Glomerular endothelial cell (primary cell): ENCODE data around the gene SORCS2. TPM values are rescaled to one million over a fixed set of nuclear protein-coding genes. Genes with fewer than 3 reads are reported as not detected.

ENCODE experiments used
- DNase-seq: peaks from one replicate; pipeline ENCODE4 v3.0.0-alpha.2; 2011; ENCODE audit warnings: low read depth, low spot score; ENCODE audit errors: extremely low read depth
- total RNA-seq: library from RNA; depleted of rRNA; stranded (reverse); fragments of >200 nt; gene quantifications from 2 replicates; pipeline ENCODE4 v1.2.3, GENCODE V29; 2015

Gene SORCS2
- total RNA-seq, 1 donor from 2014 or later, result 0.64 TPM

DNA sequence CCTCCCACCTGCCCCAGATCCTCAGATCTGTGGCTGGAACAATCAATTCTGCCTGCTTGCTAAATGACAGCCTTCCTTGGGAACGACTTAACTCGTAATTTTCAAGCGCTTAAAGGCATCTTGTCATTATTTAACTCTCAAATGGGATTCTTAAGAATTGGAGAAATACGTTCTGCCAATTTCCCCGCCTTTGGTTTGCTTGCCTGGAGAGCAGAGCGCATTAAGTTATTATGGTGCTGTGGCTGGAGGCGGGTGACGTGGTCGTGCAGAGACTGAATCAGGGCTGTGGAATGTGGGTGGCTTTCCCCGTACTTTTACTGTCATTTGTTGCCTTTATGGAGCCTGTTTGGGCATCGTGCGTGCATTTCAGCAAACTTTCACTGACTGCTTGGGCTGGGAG, 321.3 kb downstream of the SORCS2 start:
- DNase-seq, result no peak

DNA sequence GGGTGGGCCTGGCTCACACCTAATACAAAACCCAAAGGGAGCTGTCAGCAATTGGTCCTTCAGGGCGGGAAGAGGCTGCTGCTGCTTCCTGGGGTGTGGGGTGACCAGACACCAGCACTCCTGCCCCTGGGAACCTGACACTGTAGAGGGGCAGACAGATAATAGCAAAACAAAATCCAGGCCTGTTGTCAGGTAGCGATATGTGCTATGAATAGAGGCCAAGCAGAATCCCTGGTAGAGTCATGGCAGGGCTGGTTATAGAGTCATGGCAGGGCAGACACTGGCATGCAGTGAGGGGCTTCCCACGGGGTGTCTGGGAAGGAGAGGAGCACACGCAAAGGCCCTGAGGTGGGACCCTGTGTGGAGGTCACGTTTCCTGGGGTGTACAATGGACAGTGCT, 321.9 kb downstream of the SORCS2 start:
- DNase-seq, result no peak

DNA sequence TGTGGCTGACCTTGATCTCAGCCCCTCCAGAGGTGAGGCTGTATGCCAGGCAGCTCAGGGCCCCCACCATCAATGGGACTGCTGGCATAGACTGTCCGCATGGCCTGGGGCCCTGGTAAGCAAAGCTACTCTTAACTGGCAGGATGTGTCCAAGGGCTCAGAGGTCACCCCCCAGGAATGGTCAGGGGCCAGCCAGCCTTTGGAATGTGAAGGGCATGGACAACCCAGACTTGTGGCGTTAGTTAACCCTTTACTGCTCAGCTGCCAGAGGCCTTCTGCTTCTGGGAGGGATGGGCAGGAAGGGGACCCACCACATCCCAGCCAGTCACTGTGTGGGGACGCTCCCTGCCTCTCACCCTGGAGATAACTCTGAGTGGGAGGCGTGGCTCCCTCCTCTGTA, 322.5 kb downstream of the SORCS2 start:
- DNase-seq, result no peak

DNA sequence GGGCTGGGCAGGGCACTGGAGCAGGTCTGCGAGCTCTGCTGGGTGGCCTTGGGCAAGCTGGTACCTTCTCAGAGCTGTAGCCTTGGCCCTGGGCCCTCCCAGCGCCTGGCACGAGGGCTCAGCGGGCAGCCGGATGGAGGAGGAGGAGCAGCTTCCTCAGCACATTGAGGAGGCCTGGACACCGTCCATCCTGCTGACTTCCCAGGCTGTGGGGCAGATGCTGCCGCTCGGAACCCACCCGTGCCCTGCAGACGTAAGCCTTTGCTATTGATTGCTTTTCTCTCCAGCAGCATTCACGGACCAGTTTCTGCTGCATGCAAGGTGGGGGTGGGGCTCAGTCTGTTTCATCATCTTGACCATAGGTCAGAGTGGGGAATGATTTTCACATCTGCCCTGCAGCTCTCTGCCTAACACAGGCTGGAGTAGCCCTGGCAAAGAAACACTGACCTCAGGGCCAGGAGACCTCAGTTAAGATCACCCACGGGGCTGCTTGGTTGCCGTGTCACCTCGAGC, 323.1 kb downstream of the SORCS2 start:
- DNase-seq, result no peak

DNA sequence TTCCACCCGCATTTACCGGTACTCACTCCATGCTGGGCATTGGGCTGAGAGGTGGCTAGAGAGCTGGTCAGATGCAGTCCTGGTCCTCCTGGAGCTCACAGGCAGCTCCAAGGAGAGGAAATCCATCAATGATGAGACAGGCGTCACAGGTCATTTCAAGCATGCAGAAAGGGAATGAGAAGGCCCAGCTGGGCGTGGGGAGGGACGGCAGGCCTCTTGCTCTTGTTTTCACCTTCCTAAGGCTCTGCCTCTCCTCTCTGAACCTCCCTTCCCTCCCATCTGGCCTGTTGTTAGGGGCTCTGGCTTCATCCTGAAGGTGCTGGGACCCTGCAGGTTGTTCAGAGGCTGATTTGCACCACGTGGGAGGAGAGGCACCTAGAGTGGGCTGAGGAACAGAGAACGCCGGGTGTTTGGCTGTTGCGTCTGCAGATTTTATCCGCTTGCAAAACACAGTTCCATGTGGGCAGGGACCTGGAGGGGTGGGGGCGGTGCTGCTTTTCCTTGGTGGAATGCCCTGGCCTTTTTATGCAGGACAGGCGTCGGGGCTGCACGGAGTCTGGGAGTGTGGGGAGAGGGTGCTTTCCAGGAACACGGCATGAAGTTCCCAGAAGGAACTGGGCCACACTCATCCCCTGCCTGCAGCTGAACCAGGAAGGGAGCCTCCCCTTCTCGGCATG, 323.9 kb downstream of the SORCS2 start:
- no peak for DNase-seq

DNA sequence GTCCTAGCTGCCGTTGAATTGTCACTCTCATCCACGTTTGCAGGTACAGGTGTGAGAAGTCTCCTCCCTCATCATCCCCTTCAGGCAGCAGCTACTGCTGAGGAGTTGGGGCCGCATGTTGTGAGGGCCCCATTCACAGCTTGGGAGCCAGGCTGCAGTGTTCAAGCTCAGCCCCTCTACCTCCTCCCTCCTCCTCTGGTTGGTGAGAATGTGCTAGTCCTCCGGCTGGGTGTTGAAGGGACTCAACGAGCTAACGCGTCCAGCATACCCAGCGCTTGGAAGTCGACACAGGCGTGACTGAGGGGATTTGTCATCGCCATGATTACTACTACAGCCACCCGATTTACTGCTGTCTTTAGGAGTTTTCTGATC, 324.4 kb downstream of the SORCS2 start:
- DNase-seq, result no peak

DNA sequence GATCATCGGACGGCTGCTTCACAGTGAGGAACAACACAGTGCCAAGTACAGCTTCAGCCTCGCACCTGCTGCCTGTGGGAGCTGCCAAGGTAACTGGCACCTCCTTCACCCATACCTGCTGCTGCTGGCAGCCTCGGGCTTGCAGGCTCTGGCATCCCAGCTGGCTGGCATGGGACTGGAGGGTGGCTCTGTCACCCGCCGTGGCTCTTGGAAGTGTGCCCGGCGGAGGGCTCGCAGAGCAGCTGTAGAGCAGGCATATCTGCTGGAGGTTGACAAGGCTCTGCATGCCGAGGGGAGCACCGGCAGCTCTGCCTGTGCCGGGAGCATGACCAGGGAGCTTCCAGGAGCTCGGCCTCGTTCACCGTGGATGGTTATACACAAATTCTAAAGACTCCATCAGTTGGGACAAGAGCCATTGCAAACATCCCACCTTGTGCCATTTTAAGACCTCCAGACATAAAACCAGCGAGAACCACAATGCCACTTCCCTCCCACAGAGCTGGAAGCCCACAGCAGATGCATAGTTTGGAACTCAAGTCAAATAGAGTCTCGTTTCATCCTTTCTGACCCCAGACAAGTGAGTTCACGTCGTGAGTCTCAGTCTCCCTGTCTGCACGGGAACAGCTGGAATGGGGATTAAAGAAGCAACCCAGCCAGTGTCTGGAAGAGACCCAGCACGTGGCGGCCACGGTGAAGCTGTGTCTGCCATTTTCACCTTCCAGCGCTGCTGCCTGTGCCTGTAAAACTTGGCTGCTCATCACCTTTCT, 326.7 kb downstream of the SORCS2 start:
- DNase-seq, result no peak

DNA sequence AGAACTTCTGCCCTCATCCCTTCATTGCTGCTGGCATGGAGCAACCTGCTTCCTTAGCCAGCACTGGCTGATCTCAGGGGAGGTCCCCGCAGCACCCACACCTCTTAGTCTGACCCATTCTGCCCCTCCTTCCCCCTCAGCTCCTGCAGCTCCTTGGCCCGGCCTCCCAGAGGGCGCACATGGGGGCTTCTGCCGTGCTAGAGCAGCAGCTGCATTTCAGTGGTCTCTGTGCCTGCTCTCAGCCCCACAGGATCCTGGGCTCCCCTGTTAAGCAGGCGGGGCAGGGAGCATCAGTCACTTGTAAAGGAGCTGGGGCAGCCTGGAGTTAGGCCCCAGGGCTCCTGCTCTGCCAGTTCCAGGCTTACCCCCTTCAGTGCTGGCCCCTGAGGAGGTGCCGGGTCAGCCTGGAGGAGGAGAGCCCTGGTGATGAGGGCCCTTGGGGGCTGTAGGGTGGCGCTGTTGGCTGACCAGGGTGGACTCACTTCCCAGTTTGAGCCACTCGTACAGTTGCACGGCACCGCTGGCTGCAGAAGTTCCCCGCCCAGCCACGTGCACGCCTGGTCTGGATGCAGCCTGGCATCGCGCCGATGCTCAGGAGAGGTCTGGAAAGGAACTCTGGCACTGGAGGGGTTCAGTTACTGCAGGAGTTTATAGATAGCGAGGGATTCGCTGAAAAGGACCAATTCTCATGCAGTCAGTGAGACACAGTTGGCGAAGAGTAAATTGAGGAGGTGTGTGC, 327.5 kb downstream of the SORCS2 start:
- no peak for DNase-seq

DNA sequence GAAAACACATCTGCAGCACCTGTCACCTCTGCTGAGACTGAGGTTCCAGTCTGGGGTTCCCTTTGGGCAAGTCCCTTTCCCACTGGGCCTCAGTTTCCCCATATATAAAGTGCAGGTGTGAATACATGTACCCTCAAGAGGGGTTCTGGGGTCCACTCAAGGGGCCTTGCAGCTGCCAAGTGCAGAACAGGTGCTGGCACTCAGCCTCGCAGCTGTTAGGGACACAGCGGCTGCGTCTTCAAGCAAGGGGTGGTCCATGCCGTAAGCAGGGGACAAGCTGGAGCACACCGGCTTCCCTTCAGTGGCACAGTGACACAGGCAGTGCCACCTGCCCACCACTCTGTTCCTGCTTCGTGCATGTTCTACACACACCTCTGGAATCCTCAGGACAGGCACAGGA, 329.3 kb downstream of the SORCS2 start:
- no peak for DNase-seq

DNA sequence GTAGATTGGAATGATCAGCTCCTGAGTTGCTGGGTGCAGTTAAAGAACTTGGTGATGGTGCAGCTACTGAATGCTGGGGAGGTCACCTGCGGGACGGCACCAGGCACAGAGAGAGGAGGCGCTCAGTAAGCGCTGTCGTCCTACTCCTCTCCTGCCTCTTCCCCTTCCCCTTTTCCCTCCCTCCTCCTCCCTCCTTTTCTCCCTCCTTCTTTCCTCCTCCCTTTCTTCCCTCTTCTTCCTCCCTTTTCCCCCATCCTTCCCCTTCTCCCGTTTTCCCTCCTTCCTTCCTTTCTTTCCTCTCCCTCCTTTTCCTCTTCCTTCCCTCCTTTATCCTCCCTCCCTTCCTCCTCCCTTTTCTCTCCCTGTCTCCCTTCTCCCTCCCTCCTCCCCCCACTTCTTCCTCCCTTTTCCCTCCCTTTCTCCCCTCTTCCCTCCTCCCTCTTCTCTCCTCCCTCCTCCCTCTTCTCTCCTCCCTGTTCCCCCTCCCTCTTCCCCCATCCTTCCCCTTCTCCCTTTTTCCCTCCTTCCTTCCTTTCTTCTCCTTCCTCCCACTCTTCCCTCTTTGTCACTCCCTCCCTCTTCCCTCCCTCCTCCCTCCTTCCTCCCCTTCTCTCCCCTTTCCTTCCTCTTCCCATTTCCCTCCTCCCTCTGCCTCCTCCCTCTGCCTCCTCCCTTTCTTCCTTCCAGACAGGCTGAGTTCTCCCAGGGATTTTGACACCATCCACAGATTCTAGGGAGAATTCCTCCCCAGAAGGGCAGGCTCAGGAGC, 330.3 kb downstream of the SORCS2 start:
- no peak for DNase-seq

DNA sequence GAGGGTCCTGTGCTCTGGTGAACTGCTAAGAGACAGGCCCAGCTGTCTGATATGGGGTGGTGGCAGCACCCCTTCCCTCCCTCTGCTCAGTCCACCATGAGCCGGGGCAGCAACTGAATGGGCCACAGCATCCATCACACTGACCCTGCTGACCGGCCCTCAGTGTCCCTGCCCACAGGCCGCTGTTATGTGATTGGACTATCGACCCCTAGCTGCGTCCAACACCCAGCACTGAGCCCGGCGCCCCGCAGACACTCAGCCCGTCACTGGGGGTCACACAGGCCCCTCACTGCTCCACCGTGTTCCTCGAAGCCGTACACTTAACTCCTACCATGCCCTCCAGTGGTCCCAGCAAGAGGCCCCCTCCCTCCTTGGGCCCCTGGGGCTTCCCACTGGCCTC, 331.2 kb downstream of the SORCS2 start:
- no peak for DNase-seq

DNA sequence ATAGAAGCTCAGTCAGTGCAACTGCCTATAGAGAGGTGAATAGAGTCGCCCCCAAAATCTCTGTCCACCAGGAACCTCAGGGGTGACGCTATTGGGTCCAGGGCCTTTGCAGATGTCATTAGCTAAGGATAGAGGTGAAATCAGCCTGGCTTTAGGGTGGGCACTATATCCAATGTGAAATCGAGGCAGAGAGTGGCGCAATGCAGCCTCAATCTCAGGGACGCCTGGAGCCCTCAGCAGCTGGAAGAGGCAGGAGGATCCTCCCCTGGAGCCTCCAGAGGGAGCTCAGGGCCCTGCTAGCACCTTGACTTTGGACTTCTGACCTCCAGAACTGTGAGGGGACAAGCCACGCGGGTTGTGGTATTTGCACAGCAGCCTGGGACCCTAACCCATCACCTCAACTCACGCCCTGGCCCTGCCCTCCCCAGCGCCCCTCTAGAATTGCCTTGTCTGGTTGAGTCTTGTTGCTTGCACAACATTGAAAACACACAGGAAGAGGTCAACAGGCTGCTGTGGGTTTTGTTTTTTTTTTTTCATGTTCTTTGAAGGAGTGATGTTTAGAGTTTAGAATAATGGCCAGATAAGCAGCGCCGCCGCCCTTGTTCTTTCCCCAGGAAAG, 331.8 kb downstream of the SORCS2 start:
- no peak for DNase-seq

DNA sequence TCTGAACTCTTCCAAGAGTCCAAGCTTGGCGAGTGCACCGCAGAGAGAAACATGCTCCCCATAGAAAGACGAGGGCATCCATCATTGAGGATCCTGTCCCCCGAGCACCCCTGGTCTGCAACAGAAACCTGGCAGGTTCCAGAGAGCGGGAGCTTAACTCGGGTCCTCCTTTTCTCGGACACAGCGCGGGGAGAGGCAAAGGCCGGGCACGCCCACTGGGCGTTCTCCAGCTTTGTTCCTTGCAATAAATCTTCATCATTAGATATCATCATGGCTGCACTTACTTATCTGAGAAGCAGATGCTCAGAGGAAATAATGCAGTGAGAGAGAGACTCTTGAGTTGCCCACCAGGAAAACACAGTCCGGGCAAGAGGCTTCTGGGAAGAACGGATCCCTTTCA, 332.5 kb downstream of the SORCS2 start:
- no peak for DNase-seq

DNA sequence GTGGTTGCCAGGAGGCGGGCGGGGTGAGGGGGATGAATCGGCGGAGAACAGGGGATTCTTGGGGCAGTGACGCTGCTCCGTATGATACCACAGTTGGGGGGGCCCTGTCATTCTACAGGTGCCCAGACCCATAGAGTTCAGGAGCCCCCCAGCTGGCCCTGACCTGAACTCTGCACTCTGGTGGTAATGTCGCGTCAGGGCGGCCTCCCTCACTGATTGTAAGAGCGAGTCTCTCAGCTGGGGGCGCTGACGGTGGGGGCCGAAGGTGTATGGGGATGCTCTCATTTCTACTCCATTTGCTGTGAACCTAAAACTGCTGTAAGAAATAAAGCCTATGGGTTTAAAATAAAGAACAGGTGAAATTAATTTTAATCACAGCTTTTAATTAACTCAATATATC, 334.2 kb downstream of the SORCS2 start:
- DNase-seq, result no peak

DNA sequence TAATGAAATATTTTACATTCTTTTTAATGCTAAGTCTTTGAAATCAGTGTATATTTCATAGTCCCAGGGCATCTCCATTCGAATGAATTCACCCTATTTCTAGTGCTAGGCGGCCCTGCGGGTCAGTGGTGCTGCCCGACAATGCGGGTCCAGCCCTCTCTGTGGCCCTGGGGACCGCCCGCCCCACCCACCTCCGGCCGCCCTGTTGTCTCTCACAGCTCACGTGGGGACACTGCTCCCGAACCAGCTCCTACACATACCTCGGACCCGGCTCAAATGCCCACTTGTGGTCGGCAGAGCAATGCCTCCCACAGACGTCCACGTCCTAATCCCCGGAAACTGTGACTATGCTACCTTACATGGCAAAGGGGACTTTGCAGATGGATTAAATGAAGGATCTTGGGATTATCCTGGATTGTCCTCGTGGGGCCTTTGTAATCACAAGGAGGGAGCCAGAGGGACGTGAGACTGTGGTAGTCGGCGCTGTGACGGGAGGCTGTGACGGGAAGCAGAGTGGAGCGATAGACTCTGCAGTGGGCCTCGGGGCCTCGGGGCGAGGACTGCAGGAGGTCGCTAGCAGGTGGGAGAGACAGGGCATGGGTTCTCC, 334.7 kb downstream of the SORCS2 start:
- no peak for DNase-seq

DNA sequence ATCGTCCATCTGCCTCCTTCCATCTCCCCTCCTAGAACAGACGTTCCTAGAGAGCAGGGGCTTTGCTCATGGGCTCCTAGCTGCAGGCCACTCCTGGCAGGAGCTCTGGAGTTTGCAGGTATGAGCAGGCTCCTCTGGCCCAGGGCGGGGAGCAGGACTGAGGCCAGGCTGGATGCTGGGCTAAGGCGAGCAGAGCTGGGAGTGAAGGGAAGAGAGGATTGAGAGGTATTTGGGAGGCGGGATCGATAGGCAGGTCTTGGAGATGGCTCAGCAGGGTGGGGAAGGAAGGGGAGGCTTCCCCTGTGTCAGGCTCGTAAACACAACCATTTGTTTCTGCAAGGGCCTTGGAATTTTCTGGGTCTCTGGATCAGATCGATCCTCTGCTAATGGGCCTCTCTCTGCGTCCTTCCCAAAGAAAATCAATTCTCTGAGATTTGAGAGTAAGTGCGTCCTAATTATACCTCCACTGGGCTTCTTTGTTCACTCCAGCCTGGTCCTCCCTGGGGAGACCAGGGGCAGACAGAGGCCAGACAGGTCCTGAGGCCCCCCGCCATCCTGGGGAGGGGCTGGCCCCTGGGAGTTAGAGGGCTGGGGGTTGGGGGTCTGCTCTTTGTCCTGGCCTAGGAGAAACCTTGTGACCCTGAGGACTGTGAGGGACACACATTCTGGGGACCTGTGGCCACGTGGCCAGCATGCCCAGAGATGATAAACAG, 337.2 kb downstream of the SORCS2 start:
- DNase-seq, result no peak

DNA sequence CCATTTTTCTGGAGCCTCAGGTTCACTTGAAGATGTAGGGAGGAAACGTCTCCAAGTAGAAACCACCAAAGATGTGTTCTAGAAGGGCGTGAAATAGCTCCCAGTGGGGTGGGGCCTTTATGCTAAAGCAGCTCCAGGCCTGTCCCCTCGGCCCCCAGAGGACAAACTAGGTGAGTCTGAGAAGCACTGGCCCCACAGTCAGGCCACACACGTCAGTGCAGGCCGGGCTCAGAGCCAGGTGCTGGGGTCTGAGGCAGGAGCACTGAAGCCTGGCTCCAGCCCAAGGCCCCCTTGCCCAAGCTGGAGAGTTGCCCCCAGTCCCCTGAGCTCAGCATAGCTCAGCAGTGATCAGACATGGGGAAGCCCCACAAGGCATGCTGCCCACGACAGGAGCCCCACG, 337.7 kb downstream of the SORCS2 start:
- DNase-seq, result no peak

DNA sequence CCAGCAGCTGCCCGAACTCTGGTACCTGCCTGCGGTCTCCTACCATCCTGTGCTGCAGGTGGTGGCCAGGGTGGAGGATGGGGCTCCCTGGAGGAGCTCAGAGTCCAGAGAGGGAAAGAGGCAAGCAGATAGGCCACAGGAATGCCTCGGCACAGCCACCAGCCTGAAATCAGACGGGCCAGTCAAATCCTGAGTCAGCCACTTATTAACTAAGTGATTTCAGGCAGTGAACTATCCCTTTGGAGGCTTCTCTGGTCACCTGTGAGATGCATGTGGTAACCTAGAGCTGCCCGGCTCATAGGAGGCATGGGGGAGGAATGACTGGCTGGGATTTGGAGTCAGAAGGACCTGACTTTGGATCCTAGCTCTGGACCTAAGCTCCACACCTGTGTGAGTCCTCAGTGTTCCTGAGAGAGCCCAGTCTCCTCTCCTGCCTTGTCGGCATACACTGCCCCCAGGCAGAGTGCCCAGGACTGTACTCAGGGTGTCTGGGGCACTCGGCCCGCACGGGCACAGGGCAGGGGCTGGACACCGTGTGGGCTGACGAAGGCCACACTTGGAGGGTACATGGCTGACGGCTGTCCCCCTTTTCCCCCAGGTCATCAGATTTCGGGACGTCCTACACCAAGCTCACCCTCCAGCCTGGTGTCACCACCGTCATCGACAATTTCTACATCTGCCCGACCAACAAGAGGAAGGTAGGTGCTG, 338.7 kb downstream of the SORCS2 start:
- no peak for DNase-seq

DNA sequence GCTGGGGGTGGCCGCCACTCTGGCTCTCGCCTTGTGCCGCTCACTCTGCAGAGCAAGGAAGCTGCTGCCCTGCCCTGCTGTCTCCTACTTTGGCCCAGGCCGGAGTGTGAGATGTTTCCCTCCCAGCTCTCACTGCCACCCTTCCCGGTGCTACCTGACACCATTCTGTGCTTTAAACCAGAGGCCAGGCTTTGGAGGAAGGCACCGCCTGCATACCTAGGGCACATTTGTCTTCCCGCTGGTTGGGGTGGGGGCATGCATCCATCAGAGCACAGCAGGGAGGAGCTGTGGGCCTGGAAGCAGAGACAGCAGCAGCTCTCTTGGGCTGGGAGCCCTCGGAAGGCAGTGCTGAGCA, 339.3 kb downstream of the SORCS2 start:
- DNase-seq, result no peak
